Ecto neural progenitor cell (in vitro differentiated cells): ENCODE data around the gene JADE2.
"Not testable (repeated sequence)": the region's sequence is repeated elsewhere in the genome, so short reads cannot be mapped to it uniquely, and the experiment has no call there.

Experiments used
- DNase-seq: peaks from one replicate; pipeline ENCODE4 v3.0.0-alpha.2; 2018; ENCODE audit warnings: low spot score

JADE2 gene

GRCh38 chr5:134592141-134592746 is 66.8 kb downstream of the JADE2 start:
- no peak for DNase-seq

GRCh38 chr5:134594336-134594735 is 68.9 kb downstream of the JADE2 start:
- no peak for DNase-seq

DNA sequence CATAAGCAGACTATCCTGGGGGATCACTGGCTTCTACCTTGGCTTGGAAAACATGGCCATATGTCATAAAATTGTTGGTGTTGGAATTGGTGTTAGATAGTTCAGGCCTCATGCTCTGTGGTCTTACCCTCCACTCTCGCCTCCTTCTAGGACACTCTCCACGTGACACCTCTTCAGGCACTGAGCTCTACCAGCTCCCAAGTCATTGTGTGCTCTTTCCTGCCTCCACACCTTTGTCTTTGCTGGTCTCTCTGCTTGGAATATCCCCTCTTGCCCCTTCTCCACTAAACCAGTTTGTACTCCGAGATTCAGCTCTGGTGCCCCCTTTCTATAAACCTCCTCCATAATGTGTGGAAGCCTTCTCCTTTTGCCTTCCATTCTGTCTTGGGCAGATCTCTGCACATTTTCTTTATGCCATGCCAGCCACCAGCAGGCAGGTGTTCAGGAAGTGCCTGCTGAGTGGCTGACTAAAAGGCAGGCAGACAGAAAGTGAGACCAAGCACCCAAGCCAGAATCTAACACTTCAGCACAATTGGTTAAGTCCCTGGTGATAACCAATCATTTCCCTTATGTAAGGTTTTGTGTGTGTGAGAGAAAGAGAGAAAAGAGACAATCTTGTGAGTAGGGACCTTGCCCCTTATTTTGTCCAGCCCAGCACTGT is 69.5 kb downstream of the JADE2 start:
- DNase-seq = no peak

DNA sequence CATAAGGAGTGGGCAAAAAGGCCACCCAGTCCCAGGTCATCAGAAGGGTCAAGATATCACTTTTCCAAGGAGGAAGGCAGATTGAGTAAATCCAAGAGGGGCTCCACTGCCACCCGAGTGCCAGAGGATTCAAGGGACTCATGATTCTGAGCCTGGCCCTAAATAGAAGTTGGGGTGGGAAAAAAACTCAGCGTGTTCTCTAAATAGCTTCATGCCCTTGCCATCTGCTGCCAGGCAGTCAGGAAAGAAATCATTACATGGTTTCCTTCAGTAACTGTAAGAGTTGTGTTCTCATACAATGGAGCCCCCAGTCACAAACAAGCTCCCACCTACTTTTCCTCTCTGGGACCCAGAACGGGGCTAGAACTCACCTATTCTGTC is 70.0 kb downstream of the JADE2 start:
- DNase-seq = no peak

DNA sequence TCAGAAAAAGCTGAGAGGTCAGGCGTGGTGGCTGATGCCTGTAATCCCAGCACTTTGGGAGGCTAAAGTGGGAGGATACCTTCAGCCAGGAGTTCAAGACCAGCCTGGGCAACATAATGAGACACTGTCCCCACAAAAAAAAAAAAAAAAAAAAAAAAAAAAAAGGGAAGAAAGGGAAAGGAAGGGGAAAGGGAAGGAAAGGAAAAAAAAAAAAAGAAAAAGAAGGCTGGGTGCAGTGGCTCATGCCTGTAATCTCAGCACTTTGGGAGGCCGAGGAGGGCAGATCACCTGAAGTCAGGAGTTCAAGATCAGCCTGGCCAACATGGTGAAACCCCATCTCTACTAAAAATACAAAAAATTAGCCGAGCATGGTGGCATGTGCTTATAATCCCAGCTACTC is 74.3 kb downstream of the JADE2 start:
- DNase-seq = not testable (repeated sequence)

GRCh38 chr5:134600600-134600999 is 75.1 kb downstream of the JADE2 start:
- DNase-seq = no peak

DNA sequence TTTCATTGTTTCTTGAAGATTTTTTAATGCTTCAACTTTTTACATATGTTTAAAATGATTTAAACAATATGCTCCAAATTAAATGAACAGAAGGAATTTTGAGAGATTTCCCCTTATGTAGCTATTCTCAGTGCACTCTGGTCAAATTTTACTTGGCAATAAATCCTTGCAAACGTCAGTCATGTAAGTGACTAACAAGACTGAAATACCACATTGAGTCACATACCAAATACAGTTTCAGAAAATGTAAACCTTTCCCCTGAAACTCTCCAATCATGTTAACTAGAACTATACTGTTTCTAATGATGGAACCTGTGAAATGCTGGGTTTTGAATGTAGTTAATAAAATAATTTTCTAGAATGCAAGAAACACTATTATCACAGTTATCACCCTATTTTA is 77.6 kb downstream of the JADE2 start:
- DNase-seq = no peak

DNA sequence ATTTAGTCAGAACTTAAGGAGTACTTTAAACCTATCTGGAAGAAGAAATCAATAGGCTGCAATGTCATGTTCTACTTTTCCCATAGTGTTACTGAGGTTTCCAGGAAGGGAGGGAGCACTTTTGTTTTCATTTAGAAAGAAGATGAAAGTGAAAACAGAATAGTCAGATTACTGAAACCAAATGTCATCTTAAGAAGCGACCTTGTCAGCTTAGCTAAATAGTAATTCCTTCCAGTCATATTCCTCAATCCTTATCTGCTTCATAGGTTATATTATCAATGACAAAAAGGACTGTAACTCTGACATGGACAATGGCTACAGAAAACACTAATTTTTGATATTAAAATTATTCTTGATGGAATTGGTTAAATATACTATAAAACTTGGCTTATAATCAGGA is 79.4 kb downstream of the JADE2 start:
- no peak for DNase-seq

- no peak for DNase-seq
Observed at GRCh38 chr5:134606726-134607125, 81.3 kb downstream of the JADE2 start.

GRCh38 chr5:134608555-134608954 is 83.1 kb downstream of the JADE2 start:
- DNase-seq = no peak

DNA sequence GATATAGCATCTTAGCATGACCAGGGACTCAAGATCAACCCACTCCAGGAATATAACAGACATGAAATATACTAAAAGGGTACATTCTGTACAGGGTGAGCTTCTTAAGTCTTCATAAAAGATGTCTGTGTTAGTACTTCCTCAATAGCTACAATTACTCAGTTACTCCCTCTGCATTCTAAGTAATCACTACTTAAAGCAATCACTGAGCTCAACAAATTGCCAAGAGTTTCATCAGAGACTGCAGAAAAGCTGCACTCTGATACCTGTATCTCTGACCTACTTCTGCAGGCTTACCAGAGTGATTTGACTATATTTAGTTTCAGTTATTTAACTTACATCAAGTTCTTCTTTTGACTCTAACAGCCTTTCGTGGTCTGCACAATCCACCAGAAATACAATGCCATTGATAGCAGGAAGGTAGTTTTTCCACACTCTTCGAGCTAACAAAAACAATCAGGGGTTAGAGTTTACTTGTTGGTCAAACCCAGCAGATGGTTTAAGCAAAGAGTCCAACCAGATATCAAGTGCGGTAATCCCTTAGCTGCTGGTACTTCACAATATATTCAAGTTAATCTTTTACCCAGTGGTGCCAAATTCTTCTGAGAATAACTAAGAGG is 83.9 kb downstream of the JADE2 start:
- no peak for DNase-seq

DNA sequence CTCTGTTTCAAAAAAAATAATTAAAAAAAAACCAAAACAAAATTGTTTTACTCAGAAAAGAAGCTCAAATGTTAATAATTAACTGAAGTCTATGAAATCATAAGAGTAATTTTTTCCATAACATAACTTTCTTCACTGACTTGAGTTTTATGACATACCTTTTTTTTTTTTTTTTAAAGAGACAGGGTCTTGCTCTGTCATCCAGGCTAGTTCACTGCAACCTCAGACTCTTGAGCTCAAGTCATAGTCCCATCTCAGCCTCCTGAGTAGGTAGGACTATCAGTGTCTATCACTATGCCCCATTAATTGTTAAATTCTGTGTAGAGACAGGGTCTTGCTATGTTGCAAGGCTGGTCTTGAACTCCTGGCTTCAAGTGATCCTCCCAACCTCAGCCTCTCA is 85.3 kb downstream of the JADE2 start:
- no peak for DNase-seq

DNA sequence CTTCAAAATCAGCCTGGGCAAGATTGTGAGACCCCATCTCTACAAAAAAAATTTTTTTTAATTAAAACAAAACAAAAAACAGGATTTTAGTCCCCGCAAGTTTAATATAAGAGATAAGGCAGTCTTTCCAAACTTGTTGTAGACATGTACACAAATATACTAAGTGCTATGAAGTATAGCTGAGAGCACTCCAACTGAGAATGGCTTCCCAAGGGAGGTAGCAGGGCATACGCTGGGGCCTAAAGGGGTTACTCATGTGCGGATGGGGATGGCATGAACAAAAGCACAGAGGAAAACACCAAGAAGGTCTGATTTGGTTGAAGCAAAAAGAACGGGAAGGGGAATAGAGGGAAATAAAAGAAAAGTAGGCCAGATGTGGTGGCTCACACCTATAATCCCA is 86.0 kb downstream of the JADE2 start:
- no peak for DNase-seq

GRCh38 chr5:134614450-134615085 is 89.1 kb downstream of the JADE2 start:
- DNase-seq = no peak

- DNase-seq = no peak
Observed at GRCh38 chr5:134620634-134621033, 95.2 kb downstream of the JADE2 start.

GRCh38 chr5:134625559-134625958 is 100.1 kb downstream of the JADE2 start:
- no peak for DNase-seq

- DNase-seq = no peak
Observed at GRCh38 chr5:134626369-134627014, 101.0 kb downstream of the JADE2 start.
